Measurements from ENCODE around the gene CMSS1.

CMSS1 gene

DNA sequence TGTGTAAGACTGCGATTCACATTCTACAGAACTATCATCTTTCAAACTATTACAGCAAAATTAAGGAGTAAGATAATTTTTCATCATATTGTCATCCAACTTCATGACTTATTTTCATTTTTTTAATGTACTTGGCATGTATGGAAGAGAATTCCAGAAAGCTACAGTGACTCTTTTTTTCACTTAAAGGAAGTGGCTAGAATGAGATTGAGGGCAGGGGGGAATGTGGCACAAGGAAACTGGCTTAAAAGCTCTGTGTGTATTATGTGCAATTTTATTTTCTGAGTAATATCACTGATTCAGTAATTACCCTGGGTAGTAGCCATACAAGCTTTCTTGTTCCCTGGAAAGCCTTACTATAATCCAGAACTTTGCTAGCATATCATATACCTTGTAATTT lies 202.1 kb downstream of the CMSS1 start:
- TF ChIP-seq CTCF (IDR thresholded peaks at IDR 0.05; ENCODE audit: low read depth, low read length, missing control alignments) = no peak
- in situ Hi-C loops (cut with HindIII; ENCODE audit: low pct_ligation_motif_present, low sequenced_read_pairs) = no loop called here
- no peaks in the 10 kb centered on the region for H3K36me3 ChIP-seq (replicated peaks)
- H3K4me3 ChIP-seq (ENCODE audit: low read depth, low read length) = no peak overlapping the region
- no peak overlapping the region for H3K27ac ChIP-seq
- H3K27me3 ChIP-seq (replicated peaks) = no peaks in the 10 kb centered on the region
- DNase-seq = no peak

DNA sequence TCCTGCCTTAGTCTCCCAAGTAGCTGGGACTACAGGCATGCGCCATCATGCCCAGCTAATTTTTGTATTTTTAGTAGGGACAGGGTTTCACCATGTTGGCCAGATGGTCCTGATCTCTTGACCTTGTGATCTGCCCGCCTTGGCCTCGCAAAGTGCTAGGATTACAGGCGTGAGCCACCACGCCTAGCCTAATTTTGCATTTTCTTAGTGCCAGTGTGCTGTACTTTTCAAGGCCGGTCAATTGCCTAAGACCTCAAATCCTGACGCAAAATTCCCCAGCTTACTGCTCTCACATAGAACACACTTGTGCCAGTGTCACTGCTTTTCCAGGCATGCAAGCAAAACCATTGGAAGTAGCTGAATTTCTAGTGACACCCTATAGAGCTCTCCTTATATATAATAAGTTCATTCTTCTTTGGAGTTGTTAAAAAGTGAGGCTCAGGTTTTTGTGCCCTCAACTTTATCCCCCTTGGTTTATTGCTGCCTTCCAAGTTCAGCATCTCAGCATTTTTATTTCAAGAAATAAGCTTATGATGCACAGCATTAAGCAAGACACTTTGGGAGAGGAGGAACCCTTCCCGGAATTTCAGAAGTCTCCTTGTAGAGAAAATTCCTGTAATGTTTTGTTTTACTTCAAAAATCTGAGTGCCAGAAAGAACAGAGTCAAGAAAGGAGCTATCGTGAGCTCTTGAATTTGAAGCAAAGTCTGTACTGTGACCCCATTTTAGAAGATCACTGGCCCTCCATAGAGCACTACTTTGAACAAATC lies 203.4 kb downstream of the CMSS1 start:
- Histone ChIP-seq H3K4me3 (ENCODE audit: low read depth, low read length) (no peak overlapping the region), H3K36me3 (replicated peaks) (no peaks in the 10 kb centered on the region), H3K27ac (no peak overlapping the region), H3K27me3 (replicated peaks) (no peaks in the 10 kb centered on the region)
- in situ Hi-C loops (cut with HindIII; ENCODE audit: low pct_ligation_motif_present, low sequenced_read_pairs) = no loop called here
- no peak for DNase-seq
- TF ChIP-seq CTCF (IDR thresholded peaks at IDR 0.05; ENCODE audit: low read depth, low read length, missing control alignments) = no peak

DNA sequence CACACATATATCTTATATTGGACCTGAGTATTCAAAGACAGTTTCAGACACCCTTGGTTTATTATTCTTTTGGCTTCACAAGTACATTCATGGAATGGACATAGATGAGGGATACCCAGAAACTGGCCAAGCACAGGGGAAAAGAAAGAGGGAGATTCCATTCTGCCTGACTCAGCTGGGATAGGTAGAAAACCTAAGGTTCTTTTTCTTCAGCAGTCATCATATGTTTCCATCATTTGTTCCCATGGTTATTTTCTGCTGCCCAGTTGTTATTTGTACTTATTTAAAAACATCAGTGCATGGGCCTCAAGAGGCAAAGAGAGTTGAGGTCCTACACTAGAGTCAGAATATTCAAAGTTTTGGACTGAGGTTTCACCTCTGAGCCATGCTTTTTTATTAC lies 204.8 kb downstream of the CMSS1 start:
- TF ChIP-seq CTCF (IDR thresholded peaks at IDR 0.05; ENCODE audit: low read depth, low read length, missing control alignments) = no peak
- H3K4me3 ChIP-seq (ENCODE audit: low read depth, low read length) = no peak overlapping the region
- no peak overlapping the region for H3K27ac ChIP-seq
- no peaks in the 10 kb centered on the region for H3K36me3 ChIP-seq (replicated peaks)
- in situ Hi-C loops (cut with HindIII; ENCODE audit: low pct_ligation_motif_present, low sequenced_read_pairs) = no loop called here
- no peaks in the 10 kb centered on the region for H3K27me3 ChIP-seq (replicated peaks)
- DNase-seq = no peak

GRCh38 chr3:100023150-100023549 lies 205.5 kb downstream of the CMSS1 start:
- TF ChIP-seq CTCF (IDR thresholded peaks at IDR 0.05; ENCODE audit: low read depth, low read length, missing control alignments) = no peak
- no peak for DNase-seq
- in situ Hi-C loops (cut with HindIII; ENCODE audit: low pct_ligation_motif_present, low sequenced_read_pairs) = no loop called here

DNA sequence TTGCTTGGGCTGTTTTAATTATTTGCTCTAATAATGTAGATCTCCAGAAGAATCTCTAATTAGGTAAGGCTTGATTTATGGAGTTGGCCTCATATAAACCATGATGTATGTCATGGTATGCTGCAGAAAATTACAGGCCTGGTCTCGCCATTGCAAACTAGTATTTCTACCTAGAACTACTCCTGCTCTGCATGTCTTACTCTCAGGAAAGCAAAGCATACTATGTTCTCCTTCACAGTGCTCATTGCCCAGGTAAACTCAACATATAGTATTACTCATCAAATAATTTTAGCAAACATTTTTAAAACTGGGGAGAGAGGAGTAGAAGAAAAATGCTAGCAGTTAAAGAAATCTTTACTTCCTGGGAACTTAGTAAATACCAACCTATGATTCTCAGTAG lies 205.9 kb downstream of the CMSS1 start:
- Histone ChIP-seq H3K27ac (no peak overlapping the region), H3K4me3 (ENCODE audit: low read depth, low read length) (no peak overlapping the region), H3K36me3 (replicated peaks) (no peaks in the 10 kb centered on the region), H3K27me3 (replicated peaks) (no peaks in the 10 kb centered on the region)
- DNase-seq = no peak
- TF ChIP-seq CTCF (IDR thresholded peaks at IDR 0.05; ENCODE audit: low read depth, low read length, missing control alignments) = no peak
- in situ Hi-C loops (cut with HindIII; ENCODE audit: low pct_ligation_motif_present, low sequenced_read_pairs) = no loop called here

More at GRCh38 chr3:100023150-100023549, 205.5 kb downstream of the CMSS1 start:
- no peak overlapping the region for H3K27ac ChIP-seq
- no peak overlapping the region for H3K4me3 ChIP-seq (ENCODE audit: low read depth, low read length)
- H3K27me3 ChIP-seq (replicated peaks) = no peaks in the 10 kb centered on the region
- H3K36me3 ChIP-seq (replicated peaks) = no peaks in the 10 kb centered on the region

Measured in brain microvascular endothelial cell (primary cell).